HL-60 (cell line): ENCODE results near the gene TMEFF2.

Experiments
- DNase-seq, 2 experiments: peaks; one replicate each; pipeline ENCODE4 v3.0.0-alpha.2; 2010 to 2020; ENCODE audit warnings: low read depth in 1 of 2, low spot score in 1 of 2
- H3K27ac ChIP-seq: fragments of 250-450 bp; sonication (Bioruptor Pico); replicated peaks from 2 replicates; pipeline ENCODE4 v1.5.1; 2020; ENCODE audit warnings: mild to moderate bottlenecking, moderate library complexity
- H3K27me3 ChIP-seq: fragments of 250-450 bp; sonication (Bioruptor Pico); 2 replicates; pipeline ENCODE4 v1.5.1; 2021; ENCODE audit warnings: mild to moderate bottlenecking, moderate library complexity; ENCODE audit not compliant: insufficient read depth, poor library complexity, severe bottlenecking
- H3K4me3 ChIP-seq: replicated peaks from 2 replicates; pipeline ENCODE4 v1.5.1; 2011; ENCODE audit warnings: mild to moderate bottlenecking, control low read depth, low read length; ENCODE audit not compliant: insufficient read depth
- GABPA ChIP-seq: IDR thresholded peaks from 2 replicates; pipeline ENCODE4 v1.6.1; 2012; ENCODE audit warnings: low read depth
- POLR2AphosphoS5 ChIP-seq: IDR thresholded peaks from 2 replicates; pipeline ENCODE4 v1.6.1; 2012; ENCODE audit warnings: low read depth
- SPI1 ChIP-seq: IDR thresholded peaks from 2 replicates; pipeline ENCODE4 v1.6.1; 2012; ENCODE audit warnings: low read depth, mild to moderate bottlenecking, borderline replicate concordance
- TF ChIP-seq, protein P1 (sequence below): IDR thresholded peaks from one replicate; pipeline ENCODE4 v1.5.1; 2011; ENCODE audit warnings: low read length, control low read depth, inconsistent platforms; ENCODE audit not compliant: insufficient read depth
- TF ChIP-seq, protein P2 (sequence below): IDR thresholded peaks from 2 replicates; pipeline ENCODE4 v1.6.1; 2012; ENCODE audit warnings: low read depth; ENCODE audit not compliant: insufficient replicate concordance

The TMEFF2 gene

DNA sequence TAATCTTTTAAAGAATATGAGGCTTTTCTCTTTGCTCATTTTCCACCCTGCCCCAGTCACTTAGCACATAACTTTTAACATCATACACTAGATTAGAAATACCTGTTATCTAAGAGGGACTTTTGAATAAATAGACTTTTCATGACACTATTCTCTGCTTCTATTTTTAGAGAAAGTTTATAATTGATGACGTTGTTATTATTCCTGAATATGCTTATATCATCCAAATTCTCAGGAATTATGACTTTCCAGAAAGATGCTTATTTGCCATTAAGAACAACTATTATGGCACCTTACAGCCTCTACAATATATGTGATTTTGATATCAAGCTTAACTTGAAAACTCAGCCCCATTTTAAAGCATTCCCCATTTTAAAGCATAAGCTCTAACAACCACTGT lies 11.4 kb downstream of the TMEFF2 start:
- TF ChIP-seq, protein P1, sequence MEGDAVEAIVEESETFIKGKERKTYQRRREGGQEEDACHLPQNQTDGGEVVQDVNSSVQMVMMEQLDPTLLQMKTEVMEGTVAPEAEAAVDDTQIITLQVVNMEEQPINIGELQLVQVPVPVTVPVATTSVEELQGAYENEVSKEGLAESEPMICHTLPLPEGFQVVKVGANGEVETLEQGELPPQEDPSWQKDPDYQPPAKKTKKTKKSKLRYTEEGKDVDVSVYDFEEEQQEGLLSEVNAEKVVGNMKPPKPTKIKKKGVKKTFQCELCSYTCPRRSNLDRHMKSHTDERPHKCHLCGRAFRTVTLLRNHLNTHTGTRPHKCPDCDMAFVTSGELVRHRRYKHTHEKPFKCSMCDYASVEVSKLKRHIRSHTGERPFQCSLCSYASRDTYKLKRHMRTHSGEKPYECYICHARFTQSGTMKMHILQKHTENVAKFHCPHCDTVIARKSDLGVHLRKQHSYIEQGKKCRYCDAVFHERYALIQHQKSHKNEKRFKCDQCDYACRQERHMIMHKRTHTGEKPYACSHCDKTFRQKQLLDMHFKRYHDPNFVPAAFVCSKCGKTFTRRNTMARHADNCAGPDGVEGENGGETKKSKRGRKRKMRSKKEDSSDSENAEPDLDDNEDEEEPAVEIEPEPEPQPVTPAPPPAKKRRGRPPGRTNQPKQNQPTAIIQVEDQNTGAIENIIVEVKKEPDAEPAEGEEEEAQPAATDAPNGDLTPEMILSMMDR, result no peak
- no peak for TF ChIP-seq GABPA
- no peak for TF ChIP-seq SPI1
- TF ChIP-seq POLR2AphosphoS5, result no peak
- TF ChIP-seq, protein P2, sequence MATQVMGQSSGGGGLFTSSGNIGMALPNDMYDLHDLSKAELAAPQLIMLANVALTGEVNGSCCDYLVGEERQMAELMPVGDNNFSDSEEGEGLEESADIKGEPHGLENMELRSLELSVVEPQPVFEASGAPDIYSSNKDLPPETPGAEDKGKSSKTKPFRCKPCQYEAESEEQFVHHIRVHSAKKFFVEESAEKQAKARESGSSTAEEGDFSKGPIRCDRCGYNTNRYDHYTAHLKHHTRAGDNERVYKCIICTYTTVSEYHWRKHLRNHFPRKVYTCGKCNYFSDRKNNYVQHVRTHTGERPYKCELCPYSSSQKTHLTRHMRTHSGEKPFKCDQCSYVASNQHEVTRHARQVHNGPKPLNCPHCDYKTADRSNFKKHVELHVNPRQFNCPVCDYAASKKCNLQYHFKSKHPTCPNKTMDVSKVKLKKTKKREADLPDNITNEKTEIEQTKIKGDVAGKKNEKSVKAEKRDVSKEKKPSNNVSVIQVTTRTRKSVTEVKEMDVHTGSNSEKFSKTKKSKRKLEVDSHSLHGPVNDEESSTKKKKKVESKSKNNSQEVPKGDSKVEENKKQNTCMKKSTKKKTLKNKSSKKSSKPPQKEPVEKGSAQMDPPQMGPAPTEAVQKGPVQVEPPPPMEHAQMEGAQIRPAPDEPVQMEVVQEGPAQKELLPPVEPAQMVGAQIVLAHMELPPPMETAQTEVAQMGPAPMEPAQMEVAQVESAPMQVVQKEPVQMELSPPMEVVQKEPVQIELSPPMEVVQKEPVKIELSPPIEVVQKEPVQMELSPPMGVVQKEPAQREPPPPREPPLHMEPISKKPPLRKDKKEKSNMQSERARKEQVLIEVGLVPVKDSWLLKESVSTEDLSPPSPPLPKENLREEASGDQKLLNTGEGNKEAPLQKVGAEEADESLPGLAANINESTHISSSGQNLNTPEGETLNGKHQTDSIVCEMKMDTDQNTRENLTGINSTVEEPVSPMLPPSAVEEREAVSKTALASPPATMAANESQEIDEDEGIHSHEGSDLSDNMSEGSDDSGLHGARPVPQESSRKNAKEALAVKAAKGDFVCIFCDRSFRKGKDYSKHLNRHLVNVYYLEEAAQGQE, result no peak
- no peak overlapping the region for H3K4me3 ChIP-seq
- no peak for DNase-seq

DNA sequence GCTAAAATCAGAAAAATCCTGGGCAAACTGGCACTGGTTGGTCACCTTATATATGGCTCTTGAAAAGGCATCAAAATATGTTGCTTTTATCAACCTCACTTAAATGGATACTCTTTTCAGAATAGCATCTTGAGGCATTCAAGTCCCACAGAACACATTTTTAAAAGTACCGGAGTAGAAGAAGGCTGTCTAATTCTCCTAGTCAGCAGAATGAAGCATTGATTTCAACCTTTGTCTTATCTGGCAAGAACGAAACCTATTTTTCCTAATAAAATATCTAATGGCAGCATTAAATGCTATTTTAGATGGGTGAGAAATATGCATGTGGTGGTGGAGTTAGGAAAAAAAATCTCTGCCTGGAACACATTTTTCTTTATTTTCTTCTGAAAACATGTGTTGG lies 27.8 kb downstream of the TMEFF2 start:
- no peak overlapping the region for H3K27ac ChIP-seq
- no peak for DNase-seq
- H3K4me3 ChIP-seq, result no peak overlapping the region
- TF ChIP-seq, protein P2, result no peak
- TF ChIP-seq POLR2AphosphoS5 (no peak), SPI1 (no peak), GABPA (no peak)
- TF ChIP-seq, protein P1, result no peak
- H3K27me3 ChIP-seq, result no peaks in the 10 kb centered on the region

More for the DNA sequence above, 11.4 kb downstream of the TMEFF2 start:
- Histone ChIP-seq H3K27me3 (peaks cover 4% of the 10 kb centered on the region), H3K27ac (no peak overlapping the region)

DNA sequence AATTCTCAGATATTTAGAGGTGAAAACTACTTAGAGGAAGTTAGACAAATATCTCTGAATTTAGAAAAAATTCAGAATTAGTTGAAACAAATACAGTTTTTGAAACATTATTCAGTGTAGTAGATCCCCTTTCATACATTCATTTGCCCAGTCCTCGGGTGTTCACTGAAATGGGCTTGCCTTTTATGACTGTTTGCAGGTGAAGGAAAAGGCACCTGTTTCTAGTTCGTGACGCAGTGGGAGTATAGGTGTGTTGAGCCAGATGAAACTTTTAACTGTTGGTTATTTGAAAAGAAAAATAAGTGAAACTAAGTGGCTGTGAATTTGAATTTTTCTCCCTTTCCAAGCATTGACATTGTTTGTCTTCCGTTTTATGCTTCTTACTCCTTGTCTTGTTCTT lies 28.9 kb downstream of the TMEFF2 start:
- Histone ChIP-seq H3K27me3 (no peaks in the 10 kb centered on the region), H3K27ac (no peak overlapping the region), H3K4me3 (no peak overlapping the region)
- TF ChIP-seq SPI1 (no peak), GABPA (no peak), POLR2AphosphoS5 (no peak)
- TF ChIP-seq, protein P2, result no peak
- TF ChIP-seq, protein P1, result no peak
- no peak for DNase-seq
